HG03108 (cell line): ENCODE data around the gene ERRFI1.
"Not testable (repeated sequence)": the region's sequence is repeated elsewhere in the genome, so short reads cannot be mapped to it uniquely, and the experiment has no call there.

Source experiments
- ATAC-seq: cut with Tn5 transposase; IDR thresholded peaks from one replicate; pipeline ENCODE4 v1.9.1; 2021; ENCODE audit warnings: moderate library complexity; ENCODE audit not compliant: unreplicated experiment

Gene ERRFI1

DNA sequence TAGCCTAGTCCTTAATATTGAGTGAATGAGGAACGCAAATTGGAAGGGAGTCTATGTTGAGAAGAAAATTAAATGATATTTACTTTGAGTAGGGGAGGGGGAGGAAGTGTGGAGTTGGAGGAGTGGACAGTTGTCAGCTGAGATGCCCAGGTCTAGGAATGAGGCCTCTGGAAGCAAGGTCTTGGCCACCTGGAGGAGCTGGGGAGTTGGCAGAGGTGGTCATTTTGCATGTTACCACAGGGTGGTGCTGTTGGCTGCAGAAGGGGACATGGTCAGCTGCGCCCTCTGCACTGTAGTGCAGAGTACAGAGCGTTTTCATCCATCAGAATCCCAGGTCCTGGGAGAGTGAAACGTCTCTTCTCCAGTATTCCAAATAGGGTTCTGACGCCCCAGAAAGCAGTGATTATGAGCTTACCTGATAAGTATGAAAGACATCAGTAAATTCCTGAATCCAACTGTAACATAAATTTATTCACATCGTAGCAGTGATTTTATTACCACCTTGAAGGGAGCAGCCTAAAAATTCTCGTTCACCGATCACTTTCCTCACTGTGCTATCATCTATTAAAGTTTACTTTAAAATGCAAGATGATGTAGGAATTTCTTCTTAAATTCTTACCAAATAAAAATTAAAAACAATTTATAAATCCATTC is 50.8 kb downstream of the ERRFI1 start:
- no peak for ATAC-seq

DNA sequence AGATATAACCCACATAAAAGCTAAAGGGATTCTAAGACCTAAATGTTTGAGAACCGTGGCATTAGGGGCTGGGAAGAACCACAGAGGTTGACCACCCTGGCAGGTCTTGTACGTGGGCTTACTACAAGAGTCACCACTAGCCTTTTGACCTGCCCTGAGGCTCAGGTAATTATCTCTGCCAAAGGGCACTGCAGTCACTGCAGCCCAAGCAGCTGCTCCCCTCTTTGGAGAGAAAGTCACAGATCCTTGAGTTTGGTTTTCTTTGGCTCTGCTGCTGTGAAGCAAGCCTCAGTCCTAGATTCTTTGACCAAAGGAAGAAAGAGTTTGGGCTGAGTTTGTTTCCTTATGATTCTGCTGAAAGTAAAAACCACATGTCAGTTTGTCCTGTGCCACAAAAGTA is 53.0 kb downstream of the ERRFI1 start:
- ATAC-seq = no peak

DNA sequence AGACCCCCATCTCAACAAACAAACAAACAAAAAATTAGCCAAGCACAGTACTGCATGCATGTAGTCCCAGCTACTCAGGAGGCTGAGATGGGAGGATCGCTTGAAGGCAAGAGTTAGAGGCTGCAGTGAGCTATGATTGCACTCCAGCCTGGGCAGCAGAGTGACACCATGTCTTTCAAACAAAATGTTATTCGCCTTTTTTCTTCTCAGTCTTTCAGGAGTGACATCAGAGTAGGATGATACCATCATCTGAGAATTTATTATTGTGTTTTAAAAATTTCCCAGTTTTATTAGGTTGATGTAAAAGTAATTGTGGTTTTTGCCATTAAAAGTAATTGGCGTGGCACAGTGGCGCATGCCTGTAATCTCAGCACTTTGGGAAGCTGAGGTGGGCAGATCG is 53.8 kb downstream of the ERRFI1 start:
- ATAC-seq = no peak

DNA sequence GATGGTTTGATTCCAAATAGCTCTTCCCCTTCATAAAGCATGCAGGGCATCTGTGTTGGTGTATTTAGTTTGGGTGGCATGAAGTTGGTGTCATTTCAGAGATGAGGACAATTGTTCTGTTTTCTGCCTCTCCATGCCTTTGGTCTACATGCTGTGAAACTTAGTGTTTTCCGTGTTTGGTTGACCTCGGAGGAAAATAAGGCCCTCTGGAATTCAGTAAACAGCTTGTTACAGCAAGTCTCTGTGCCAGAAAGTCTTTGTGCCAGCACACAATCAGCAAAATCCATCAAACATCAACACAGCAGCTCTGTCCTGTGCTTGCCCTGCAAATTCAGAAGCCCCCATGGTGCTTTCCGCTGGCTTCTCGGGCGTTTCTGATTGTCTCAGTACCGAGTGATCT is 55.1 kb downstream of the ERRFI1 start:
- no peak for ATAC-seq

DNA sequence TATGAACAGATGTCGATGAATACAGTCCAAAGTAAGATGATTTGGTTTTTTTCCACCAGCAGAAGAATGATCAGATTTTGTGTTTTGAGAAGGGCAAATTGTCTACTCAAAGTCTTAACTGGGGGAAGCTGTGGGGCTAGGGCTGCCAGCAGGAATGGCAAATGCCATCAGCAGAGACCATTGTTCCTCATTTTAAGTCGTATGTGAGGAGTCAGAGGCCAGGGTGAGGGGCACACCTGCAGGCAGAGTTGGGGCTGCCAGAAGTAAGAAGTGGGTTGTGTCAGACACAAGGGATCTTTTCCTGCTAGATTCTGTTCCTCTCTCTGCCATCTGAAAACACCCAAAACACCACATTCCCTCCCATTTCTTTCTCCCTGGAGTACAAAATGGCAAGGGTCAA is 55.9 kb downstream of the ERRFI1 start:
- ATAC-seq = no peak

DNA sequence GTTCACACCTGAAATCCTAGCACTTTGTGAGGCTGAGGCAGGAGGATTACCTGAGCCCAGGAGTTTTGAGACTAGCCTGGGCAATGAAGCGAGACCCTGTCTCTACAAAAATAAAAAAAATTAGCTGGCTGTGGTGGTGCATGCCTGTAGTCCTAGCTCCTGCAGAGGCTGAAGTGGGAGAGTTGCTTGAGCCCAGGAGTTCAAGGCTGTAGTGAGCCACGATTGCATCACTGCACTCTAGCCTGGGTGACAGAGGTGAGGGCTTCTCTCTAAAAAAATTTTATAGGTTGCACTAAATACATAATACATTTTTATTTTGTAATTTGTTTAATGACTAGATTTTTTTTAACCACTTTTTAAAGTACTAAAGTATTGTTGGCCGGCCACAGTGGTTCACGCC is 58.5 kb downstream of the ERRFI1 start:
- no peak for ATAC-seq

DNA sequence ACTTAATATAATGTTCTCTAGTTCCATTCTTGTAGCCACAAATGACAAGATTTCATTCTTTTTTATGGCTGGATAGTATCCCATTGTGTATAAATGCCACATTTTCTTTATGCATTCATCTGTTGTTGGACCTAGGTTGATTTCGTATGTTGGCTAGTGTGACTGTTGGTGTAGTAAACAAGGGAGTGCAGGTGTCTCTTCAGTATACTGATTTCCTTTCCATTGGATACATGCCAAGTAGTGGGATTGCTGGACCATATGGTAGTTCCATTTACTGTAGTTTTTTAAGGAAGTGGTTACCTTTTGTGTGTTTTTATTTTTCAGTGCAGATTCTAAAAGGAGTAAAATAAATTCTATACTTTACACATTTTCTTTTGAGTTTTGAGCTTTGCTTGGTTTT is 58.9 kb downstream of the ERRFI1 start:
- ATAC-seq = no peak

DNA sequence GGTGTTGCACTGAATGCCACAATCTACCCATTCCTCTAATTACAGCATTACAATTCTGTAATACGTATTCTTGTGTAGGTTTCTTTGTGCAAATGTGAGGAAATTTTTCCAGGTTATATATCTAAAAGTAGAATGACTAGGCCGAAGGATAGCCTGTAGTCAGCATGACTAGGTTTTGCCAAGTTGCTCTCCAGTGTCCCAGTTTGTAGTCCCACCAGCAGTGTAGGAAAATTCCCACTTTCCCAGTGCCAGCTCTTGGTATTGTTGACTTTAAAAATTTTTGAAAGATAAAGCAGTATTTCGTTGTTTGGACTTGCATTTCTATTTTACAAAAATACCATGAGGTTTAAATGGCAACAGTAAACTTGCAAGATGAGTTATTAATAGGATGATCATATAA is 61.6 kb downstream of the ERRFI1 start:
- ATAC-seq = no peak

DNA sequence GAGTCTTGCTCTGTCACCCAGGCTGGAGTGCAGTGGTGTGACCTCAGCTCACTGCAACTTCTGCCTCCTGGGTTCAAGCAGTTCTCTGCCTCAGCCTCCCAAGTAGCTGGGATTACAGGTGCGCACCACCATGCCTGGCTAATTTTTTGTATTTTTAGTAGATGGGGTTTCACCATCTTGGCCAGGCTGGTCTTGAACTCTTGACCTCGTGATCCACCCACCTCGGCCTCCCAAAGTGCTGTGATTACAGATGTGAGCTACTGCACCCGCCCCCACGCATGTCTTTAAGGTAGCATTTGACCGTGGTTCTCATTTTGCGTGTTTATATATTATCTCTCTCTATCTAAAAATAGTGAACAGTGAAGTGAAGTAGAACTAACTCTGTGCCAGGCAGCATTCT is 62.3 kb downstream of the ERRFI1 start:
- not testable (repeated sequence) for ATAC-seq

DNA sequence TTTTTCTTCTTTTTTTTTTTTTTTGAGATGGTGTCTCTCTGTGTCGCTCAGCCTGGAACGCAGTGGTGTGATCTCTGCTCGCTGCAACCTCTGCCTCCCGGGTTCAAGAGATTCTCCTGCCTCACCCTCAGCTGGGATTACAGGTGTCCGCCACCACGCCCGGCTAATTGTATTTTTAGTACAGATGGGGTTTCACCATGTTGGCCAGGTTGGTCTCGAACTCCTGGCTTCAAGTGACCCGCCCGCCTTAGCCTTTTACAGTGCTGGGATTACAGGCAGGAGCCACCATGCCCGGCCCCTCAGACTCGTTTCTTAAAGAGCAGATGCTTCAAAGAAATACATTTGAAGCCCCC is 62.8 kb downstream of the ERRFI1 start:
- not testable (repeated sequence) for ATAC-seq

DNA sequence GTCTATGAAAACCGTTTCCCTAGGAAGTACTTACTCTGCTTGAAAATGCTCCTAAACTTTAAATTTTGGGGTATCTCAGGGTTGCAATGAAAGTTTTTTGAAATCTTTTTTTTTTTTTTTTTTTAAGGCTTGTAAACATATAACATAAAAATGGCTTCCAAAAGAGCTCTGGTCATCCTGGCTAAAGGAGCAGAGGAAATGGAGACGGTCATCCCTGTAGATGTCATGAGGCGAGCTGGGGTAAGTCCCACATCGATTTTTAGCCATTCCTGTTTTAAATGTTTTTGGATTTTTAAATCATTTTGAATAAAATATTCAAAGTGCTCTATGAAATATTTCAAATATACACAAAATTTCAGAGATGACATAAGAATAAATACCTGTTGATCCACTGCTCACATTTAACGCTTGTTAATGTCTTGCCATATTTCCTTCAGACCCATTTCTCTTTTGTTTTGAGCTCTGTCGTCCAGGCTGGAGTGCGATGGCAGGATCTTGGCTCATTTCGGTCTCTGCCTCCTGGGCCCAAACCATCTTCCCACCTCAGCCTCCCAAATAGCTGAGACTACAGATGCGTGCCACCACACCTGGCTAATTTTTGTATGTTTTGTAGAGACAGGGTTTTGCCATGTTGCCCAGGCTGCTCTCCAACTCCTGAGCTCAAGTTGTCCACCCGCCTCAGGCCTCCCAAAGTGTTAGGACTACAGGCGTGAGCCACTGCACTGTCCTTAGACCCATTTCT is 63.3 kb downstream of the ERRFI1 start:
- ATAC-seq = no peak

DNA sequence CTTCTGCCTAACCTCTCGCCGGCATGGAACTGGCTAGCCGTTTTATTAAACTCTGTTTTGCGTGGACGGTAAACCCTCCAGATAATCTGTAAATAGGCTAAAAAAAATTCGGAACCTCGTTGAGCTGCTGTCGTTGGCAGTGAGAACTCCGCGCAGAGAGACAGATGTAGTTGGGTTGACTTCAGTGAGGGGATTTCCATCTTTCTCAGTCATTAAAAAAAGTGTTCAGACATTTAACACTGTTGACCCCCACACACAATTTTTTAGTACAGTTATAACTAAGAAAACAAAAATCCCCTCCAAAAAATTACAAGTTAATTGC is 64.1 kb downstream of the ERRFI1 start:
- ATAC-seq = peak; percentile 1
